Type B pancreatic cell (in vitro differentiated cells): ENCODE measurements around the gene CDC14B. TPM values are rescaled to one million over a fixed set of nuclear protein-coding genes. Genes with fewer than 3 reads are reported as not detected.
A peak's percentile ranks its signal among the peaks of the same experiment; 100 is the strongest.

Experiments
- DNase-seq: peaks from one replicate; pipeline ENCODE4 v3.0.0; 2021; ENCODE audit warnings: mixed read lengths; ENCODE audit not compliant: unreplicated experiment; ENCODE audit errors: extremely low spot score
- H3K27ac Mint-ChIP-seq: 2 replicates; pipeline ENCODE4 v1.8.0; 2021; ENCODE audit warnings: mild to moderate bottlenecking, mixed read lengths
- H3K27me3 Mint-ChIP-seq: 2 replicates; pipeline ENCODE4 v1.8.0; 2021; ENCODE audit warnings: mixed read lengths
- H3K36me3 Mint-ChIP-seq: 2 replicates; pipeline ENCODE4 v1.8.0; 2021; ENCODE audit warnings: mixed read lengths
- H3K4me1 Mint-ChIP-seq: one replicate; pipeline ENCODE4 v1.8.0; 2021; ENCODE audit warnings: mixed read lengths; ENCODE audit not compliant: unreplicated experiment
- H3K4me3 Mint-ChIP-seq: 2 replicates; pipeline ENCODE4 v1.8.0; 2021; ENCODE audit warnings: mild to moderate bottlenecking, mixed read lengths
- H3K9me3 Mint-ChIP-seq: 2 replicates; pipeline ENCODE4 v1.8.0; 2021; ENCODE audit warnings: mixed read lengths
- total RNA-seq: library from RNA; stranded (reverse); gene quantifications from 2 replicates; pipeline ENCODE4 v1.2.1, GENCODE V29; 2021; ENCODE audit warnings: low replicate concordance
- TF ChIP-seq, protein P1 (sequence below): fragments of 200-600 bp; sonication (generic); conservative IDR thresholded peaks from 2 replicates; pipeline ENCODE4 v1.5.0; 2021; ENCODE audit warnings: antibody characterized with exemption, mild to moderate bottlenecking

Gene CDC14B
- total RNA-seq, 1 donor from 2014 or later, result 24.8 TPM

DNA sequence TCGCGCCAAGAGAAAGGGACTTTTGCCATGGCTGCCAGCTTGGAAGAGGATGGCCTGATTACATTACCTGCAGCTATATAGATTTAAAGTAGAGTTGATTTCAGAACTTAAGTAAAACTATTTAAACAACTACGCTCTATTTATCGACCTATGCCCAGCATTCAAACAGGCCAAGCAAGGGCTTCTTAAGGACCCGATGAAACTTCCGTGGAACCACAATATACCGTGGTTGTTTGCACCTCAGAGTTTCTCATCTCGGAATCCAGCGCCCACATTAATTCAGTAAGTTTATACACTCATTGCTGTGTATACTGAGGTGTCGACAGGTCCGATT is 505 bp upstream of the CDC14B start:
- no peak for DNase-seq
- Mint-ChIP-seq H3K4me3 (peak overlapping the region; percentile 96), H3K9me3 (no peaks in the 10 kb centered on the region), H3K27me3 (peaks cover 4% of the 10 kb centered on the region), H3K27ac (peak overlapping the region; percentile 97), H3K36me3 (no peaks in the 10 kb centered on the region), H3K4me1 (peaks cover 35% of the 10 kb centered on the region)
- TF ChIP-seq, protein P1, sequence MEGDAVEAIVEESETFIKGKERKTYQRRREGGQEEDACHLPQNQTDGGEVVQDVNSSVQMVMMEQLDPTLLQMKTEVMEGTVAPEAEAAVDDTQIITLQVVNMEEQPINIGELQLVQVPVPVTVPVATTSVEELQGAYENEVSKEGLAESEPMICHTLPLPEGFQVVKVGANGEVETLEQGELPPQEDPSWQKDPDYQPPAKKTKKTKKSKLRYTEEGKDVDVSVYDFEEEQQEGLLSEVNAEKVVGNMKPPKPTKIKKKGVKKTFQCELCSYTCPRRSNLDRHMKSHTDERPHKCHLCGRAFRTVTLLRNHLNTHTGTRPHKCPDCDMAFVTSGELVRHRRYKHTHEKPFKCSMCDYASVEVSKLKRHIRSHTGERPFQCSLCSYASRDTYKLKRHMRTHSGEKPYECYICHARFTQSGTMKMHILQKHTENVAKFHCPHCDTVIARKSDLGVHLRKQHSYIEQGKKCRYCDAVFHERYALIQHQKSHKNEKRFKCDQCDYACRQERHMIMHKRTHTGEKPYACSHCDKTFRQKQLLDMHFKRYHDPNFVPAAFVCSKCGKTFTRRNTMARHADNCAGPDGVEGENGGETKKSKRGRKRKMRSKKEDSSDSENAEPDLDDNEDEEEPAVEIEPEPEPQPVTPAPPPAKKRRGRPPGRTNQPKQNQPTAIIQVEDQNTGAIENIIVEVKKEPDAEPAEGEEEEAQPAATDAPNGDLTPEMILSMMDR, result no peak

DNA sequence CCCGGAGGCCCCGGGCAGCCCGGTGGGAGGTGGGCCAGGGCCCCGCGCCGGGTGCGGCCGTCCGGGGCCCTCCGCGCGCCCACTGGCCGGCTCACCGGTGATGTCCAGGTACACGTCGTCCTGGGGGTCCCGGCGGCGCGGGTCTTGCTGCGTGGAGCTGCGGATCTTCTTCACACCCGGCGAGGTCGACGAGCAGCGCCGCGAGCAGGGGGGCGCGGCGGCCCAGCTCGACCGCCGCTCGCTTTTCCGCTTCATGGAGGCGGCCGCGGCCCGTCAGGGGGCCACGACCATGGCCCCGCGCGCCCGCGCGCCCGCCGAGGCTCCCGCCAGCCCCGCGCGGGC is 548 bp downstream of the CDC14B start:
- no peak overlapping the region for H3K4me3 Mint-ChIP-seq
- no peaks in the 10 kb centered on the region for H3K9me3 Mint-ChIP-seq
- H3K36me3 Mint-ChIP-seq, result no peaks in the 10 kb centered on the region
- H3K4me1 Mint-ChIP-seq, result peaks cover 35% of the 10 kb centered on the region
- peaks cover 4% of the 10 kb centered on the region for H3K27me3 Mint-ChIP-seq
- no peak overlapping the region for H3K27ac Mint-ChIP-seq
- TF ChIP-seq, protein P1, result no peak
- DNase-seq, result no peak

DNA sequence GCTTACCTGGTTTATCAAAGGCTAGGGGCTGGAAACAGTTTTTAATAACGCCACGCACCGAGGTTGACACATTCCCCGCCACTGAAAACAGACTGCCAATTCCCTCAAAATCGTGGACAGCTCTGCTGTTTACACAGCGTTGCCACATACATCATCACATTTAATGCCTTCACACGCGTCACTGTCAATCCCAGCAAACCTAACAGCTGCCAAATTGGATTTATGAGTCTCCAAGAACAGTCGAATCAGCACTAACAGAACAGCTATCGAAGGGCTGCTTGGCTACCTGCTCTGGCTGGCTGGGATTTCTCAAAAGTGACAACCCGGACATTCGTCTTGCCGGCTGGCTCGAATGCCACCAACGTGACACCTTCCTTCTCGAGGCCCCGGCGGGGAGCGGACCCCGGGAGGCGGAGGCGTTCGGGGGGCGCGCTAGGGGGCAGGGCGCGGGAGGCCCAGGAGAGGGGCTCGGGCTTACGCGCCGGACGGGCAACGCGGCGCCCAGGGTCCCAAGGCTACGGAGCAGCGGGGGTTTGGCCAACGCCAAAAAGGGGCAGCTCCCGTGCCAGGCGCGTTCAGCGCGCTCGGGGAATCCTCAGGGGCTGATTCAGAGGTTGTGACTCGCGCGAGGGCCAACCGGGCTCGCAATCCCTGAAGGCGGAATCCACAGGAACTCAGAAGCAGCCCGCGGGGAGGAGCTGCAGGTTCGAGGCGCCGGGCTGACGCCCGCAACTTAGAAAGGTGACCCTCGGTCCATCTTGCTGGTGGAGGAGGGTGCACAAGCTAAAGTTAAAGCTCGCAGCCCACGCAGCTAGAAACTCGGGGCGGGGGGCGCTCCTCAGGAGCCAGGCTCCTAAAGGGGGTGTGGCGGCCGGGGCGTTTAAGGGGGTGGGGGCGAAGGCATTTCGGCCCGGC is 1.2 kb downstream of the CDC14B start:
- Mint-ChIP-seq H3K27me3 (peaks cover 4% of the 10 kb centered on the region), H3K4me1 (peaks cover 36% of the 10 kb centered on the region), H3K36me3 (no peaks in the 10 kb centered on the region), H3K4me3 (peak overlapping the region; percentile 88), H3K9me3 (no peaks in the 10 kb centered on the region), H3K27ac (peak overlapping the region; percentile 89)
- TF ChIP-seq, protein P1, result no peak
- no peak for DNase-seq

DNA sequence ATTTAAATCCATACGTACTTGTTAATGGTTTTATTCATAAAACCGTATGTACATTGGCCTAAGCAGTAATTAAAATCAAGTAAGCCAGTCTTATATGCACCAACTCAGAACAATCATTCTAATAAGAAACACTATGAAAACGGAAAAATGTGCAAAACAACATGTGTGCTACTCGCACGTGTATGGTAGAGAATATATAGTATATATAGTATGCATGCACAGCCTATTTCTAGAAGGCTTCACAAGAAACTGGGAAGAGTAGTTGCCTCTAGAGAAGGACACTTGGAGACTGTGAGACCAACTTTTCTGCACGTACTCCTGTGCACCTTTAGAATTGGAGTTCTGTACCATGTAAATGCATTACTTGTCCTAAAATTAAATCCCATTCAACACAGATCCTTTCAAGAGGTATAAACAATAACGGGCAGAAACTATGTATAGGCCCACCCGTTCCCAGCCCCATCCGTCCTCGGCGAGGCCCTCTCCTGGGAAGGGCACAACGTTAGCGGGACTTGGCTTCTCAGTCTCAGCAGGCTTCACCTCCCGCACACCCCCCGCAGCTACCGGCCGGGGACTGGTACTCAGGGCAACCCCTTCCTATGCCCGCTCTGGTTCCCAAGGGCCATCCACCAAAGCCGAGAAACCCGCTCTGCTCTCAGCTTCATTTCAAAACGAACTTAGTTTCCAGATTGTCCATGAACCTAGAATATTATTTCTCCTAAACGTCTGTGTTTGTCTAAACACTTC is 2.0 kb downstream of the CDC14B start:
- DNase-seq, result no peak
- Mint-ChIP-seq H3K36me3 (no peaks in the 10 kb centered on the region), H3K27me3 (peaks cover 8% of the 10 kb centered on the region), H3K27ac (peak overlapping the region; percentile 89), H3K4me1 (peaks cover 42% of the 10 kb centered on the region), H3K4me3 (peak overlapping the region; percentile 88), H3K9me3 (no peaks in the 10 kb centered on the region)
- TF ChIP-seq, protein P1, result no peak

DNA sequence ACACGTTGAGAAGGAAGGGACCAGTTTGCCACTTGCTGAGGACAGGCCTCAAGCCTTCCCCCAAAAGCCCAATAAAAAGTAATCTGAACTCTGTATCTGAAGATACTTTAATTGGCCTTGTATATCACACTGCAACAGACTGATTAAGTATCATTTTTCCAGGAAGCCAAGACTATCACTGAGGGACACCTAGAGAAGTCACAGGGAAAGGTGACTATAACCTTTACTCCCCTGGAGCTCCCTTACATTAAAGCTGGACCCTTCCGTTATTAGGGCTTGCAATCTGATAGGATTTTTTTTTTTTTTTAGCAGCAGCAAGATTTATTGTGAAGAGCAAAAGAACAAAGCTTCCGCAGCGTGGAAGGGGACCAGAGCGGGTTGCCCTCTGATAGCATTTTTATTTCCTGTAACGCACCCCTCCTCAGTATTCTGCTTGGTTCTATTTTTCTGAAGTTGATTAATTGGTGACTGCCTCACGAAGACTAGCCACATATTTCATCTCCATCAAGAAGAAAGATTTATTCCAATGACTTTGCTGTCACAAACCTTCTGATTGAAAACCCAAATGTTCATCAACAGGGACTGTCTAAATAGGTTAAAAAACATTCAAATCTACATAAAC is 2.7 kb downstream of the CDC14B start:
- Mint-ChIP-seq H3K9me3 (no peaks in the 10 kb centered on the region), H3K4me1 (peaks cover 48% of the 10 kb centered on the region), H3K4me3 (peak overlapping the region; percentile 88), H3K36me3 (no peaks in the 10 kb centered on the region), H3K27ac (peak overlapping the region; percentile 89), H3K27me3 (peaks cover 10% of the 10 kb centered on the region)
- no peak for DNase-seq
- TF ChIP-seq, protein P1, result no peak
